GM21619 (cell line): ENCODE data around the gene CASZ1.

ENCODE experiments used
- ATAC-seq: cut with Tn5 transposase; IDR thresholded peaks from one replicate; pipeline ENCODE4 v1.9.1; 2021; ENCODE audit not compliant: unreplicated experiment

CASZ1 gene, protein sequence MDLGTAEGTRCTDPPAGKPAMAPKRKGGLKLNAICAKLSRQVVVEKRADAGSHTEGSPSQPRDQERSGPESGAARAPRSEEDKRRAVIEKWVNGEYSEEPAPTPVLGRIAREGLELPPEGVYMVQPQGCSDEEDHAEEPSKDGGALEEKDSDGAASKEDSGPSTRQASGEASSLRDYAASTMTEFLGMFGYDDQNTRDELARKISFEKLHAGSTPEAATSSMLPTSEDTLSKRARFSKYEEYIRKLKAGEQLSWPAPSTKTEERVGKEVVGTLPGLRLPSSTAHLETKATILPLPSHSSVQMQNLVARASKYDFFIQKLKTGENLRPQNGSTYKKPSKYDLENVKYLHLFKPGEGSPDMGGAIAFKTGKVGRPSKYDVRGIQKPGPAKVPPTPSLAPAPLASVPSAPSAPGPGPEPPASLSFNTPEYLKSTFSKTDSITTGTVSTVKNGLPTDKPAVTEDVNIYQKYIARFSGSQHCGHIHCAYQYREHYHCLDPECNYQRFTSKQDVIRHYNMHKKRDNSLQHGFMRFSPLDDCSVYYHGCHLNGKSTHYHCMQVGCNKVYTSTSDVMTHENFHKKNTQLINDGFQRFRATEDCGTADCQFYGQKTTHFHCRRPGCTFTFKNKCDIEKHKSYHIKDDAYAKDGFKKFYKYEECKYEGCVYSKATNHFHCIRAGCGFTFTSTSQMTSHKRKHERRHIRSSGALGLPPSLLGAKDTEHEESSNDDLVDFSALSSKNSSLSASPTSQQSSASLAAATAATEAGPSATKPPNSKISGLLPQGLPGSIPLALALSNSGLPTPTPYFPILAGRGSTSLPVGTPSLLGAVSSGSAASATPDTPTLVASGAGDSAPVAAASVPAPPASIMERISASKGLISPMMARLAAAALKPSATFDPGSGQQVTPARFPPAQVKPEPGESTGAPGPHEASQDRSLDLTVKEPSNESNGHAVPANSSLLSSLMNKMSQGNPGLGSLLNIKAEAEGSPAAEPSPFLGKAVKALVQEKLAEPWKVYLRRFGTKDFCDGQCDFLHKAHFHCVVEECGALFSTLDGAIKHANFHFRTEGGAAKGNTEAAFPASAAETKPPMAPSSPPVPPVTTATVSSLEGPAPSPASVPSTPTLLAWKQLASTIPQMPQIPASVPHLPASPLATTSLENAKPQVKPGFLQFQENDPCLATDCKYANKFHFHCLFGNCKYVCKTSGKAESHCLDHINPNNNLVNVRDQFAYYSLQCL (N-terminal part only)

DNA sequence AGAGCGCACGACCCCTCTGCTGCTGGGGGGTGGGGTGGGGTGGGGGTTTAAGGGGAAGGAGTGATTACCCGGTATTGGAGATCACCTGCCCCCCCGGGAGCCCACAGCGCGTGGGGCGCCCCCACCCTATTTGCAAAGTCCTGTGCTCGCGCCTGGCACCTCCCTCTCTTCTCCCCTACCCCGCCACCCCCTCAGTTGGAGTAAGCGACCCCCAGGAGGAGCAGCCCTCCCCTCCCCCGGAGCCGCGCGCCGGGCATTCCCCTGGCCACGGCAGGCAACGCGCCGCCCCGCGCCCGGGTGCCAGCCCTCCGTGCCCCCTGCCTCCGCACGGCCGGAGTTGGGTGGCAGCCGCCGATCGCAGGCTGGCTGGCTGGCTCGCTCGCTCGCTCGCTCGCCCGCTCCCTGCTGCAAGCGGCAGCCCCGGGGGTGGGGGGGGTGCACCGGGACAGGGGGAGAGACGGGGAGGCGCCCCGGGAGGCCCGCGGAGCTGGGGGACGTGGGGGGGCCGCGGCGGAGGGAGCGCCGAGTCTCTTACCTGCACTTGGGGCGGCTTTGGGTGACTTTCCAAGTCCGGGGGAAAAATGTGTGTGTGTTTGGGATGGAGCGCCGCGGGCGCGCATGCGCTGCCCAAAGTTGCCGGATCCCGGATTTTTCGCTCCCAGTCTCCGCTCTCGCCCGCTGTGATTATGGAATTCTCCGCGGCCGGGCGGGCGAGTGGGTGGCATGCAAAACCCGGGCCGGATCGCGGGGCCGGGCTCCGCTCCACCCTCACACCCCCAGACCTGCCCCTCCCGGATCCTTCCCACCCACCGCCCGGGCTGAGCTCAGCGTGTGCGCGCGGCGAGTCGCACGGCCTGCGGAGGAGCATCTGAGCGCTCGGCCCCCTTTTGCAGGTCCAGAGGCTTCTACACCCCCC lies at the start of gene CASZ1:
Gene CASZ1 (minus strand): TSS at position 618 of the 916 bp plus-strand sequence. CDS start 102,757 bp downstream, outside the sequence.
- no peak for ATAC-seq

DNA sequence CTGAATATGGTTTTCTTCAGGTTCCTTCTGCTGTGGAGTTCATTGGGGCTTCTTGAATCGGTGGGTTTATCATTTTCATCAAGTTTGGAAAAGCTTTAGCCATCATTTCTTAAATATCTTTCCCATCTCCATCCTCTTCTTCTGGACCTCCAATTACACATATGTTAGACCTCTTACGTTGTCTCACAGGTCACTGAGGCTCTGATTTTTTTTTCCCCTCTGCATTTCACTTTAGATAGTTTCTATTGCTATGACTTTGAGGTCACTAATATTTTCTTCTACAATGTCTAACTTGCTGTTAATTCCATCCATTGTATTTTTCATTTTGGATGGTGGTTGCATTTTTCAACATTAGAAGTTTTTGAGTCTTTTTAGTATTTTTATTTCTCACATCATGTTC lies 47.3 kb upstream of the CASZ1 start:
- no peak for ATAC-seq

DNA sequence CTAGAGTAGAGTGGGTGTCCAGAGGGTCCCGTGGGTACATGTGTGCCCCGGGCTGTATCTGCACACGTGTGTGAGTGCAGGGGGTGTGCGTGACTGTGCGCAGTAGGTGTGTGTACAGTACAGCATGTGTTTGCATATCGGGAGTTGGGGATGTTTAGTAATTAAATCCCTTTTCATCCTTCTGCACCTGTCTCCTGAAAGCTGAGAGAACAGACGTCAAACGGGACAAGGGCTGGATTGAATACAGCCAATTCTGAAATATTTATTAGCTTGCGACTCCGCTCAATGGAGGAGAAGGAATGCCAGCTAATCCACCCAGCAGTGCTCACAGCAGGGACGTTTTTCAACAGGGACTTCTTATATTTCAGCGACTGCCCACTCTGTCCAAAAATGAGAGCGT lies 44.7 kb upstream of the CASZ1 start:
- no peak for ATAC-seq

DNA sequence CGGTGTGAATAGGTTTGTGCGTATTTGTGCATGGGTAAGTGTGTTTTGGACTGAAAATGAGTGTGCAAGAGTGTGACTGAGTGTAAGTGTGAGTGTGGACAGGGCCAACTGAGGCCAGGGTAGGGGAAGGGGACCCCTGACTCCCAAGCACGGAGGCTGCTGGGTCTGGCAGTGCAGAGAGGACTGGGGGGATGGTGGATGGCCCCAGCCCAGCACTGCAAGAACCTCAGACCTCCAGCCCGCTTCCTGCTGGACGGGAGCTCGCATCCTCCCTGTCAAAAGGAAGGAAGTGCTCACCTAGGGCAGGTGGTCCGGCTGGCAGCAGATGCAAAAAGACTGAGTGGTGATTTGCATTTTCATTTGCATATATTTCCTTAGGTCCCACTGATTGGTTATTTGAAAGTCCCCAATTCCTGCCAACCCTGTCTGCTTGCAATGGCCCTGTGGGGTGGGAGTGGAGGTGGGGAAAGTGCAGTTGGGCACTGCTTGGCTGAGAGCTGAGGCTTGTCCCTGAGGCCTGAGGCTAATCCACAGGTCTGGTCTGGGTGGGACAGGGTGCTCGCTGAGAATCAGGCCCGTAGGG lies 42.8 kb upstream of the CASZ1 start:
- ATAC-seq: no peak

DNA sequence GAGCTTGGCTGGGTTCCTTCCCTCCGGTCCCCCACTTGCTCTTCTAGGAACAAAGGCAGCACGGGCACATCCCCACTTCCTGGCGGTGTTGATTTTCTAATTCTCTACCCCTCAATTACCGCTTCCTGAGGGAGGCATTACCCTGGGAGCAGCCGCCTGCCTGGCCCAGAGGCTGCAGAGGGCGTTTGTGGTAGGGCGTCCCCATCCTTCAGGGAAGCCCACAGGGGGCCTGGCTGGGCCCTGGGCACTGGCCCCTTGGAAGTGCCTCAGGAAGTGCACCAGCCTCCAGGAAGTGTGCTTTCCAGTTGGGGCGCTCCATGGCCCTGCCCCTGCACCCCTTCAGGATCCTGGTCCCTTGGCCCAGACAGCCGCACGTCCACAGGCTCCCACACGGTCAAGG lies 42.1 kb upstream of the CASZ1 start:
- ATAC-seq: no peak

DNA sequence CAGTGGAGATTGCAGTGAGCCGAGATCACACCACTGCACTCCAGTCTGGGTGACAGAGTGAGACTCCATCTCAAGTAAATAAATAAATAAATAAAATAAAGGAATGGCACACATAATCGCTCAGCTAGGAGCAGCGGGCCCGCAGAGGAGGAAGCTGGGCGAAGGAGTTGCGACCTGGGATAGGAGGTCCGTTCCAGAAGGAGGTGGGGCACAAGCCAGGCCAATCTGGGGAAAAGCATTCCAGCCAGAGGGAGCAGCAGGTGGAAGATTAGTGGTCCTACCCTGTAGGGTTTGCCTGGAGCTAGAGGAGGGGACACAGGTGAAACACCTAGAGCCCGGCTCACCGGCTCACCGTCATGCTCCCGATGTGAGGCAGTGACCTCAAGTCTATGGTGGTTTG lies 40.3 kb upstream of the CASZ1 start:
- no peak for ATAC-seq

DNA sequence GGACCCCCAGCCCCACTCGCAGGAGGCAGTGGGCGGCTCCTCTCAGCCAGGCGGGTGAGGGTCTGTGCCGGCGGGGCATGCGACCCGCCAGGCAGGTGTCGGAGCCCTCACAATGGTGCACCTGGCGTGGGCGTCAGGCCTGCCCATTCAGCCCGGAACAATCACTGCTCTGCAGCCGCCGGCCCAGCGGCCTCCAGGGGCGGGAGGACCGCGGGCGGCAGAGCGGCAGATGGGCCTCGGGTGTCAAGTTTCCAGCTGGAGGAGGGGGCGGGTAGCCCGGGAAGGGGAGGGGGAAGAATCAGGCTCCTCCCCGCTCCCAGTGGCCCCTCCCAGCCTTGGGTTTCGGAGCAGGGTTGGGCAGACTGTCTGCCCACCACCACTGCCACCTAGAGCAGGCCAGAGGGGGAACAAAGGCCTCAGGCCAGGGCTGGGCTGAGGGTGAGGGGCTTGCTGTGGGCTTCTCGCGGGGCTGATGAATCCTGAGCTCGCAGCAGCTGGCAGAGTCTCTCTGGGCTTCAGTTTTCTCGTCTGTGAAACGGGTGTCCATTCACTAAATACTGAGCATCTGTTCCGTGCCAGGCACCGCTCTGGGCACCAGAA lies 39.5 kb upstream of the CASZ1 start:
- ATAC-seq: no peak

DNA sequence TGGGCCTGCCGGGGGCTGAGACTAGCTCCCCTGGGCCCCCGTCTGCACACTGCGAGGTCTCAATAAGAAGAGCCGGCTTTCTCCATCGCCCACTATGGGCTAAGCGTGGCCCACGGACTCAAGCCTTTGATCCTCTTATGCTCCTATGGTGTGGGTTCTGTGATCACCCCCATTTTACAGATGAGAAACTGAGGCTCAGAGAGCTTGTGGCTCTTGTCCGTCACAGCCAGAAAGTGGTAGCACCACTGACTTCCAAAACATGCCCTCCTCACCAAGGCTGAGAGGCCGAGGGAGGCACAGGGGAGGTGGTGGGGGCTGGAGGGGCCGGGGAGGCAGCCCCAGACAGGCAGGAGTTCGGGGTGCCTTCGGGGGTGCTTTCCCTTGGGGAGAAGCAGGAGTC lies 39.0 kb upstream of the CASZ1 start:
- no peak for ATAC-seq

DNA sequence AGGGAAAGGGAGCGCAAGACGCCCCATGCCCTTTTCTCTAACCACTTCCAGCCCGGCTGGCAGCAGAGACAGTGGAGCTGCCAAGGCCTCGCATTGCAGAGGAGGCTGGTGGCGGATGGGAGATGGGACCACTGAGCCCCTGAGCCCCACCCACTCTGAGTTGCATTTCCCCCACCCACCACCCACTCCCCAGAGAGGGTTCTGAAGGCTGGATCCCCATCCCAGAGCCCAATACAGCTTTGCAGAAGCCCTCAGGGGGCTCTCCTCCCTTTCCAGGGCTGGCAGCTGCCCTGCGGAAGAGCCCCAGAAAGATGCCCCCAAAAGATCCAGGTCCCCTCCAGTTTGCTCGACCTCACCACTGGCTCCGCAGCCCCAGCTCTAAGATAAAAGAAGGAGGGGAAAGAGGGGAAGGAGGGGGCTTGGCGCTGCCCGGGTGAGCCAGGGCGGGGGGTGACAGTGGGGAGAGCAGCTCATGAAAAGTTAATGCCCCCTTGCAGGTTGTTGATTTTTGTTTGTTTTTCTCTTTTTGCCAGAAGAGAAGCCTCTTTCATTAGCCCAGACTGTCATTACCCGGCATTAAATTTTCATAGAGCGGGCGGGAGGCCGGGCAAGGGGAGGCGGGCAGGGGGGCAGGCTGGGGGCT lies 38.4 kb upstream of the CASZ1 start:
- ATAC-seq: no peak

DNA sequence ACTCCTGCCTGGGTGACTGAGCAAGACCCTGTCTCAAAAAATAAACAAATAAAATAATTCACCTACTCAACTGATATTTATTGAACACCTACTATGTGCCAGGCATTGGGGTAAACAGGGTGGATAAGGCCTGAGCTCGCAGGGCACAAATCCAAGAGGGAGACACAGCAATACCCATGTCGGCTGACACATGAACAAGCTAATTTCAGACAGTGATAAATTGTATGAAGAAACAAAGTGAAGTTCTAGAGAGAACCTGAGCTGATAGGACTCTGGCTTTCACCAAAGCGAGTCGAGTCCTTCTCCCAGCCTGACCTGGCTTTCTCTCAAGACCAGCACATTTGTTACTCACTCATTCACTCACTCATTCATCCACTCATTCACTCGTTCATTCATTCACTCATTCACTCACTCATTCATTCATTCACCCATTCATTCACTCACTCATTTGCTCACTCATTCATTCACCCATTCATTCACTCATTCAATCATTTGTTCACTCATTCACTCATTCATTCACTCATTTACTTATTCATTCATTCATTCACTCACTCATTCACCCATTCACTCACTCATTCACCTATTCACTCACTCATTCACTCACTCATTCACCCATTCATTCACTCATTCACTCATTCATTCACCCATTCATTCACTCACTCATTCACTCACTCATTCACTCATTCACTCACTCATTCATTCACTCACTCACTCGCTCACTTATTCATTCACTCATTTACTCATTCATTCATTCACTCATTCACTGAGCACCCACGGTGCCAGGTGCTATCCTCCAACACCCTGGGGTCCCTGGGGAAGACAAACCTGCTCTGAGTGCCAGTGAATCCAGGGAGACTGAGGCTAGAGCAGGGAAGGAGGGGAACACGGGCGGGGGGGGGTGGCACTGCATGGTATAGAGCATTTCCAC lies 37.4 kb upstream of the CASZ1 start:
- ATAC-seq: no peak

DNA sequence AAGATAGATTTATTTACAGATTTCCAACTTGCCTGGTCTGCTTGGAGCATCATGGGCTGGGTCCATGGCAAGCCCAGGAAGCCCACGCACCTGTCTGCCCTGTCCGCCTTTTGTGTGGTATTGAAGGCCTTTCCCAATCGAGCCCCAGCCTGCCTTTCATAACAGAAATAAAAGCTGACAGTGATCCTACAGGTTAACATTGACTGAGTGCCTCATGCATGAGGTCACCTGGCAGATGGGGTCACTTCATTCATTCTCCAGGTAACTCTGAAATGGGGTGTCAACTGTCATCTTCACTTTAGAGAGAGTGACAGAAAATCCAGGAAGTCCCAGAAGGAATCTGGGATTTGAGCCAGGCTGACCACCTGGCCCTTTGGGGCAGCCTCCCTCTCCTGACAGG lies 36.3 kb upstream of the CASZ1 start:
- no peak for ATAC-seq

DNA sequence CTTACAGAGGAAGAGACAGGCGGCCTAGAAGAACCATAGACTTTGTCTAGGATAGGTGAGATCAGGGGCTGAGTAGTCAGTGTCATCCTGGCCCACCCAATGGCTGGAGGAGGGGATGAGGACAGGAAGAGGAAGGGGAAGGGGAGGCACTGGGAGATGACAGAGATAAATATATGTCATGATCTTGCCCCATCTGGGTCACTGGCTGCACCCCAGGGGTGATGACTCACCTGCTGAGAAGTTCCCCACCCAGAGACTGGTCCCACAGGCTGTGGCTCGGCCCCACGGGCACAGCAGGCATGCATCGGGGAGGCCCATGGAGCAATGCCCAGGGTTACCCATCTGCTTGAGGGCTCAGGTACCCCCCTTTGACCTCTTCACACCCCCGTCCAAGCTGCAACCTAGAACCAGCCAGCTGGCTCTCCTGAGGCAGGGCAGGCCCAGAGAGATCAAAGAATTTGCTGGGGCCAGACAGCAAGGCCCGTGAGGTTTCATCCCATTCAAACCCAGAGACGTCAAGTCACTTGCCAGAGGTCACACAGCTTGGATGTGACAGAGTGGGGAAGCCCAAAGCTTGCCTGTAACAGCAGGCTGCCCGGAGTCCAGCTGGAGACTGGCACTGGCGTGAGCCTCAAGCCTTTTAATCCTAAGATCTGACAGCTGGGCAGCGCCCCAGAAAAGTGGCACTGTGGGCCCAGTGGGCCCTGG lies 34.7 kb upstream of the CASZ1 start:
- ATAC-seq: no peak

DNA sequence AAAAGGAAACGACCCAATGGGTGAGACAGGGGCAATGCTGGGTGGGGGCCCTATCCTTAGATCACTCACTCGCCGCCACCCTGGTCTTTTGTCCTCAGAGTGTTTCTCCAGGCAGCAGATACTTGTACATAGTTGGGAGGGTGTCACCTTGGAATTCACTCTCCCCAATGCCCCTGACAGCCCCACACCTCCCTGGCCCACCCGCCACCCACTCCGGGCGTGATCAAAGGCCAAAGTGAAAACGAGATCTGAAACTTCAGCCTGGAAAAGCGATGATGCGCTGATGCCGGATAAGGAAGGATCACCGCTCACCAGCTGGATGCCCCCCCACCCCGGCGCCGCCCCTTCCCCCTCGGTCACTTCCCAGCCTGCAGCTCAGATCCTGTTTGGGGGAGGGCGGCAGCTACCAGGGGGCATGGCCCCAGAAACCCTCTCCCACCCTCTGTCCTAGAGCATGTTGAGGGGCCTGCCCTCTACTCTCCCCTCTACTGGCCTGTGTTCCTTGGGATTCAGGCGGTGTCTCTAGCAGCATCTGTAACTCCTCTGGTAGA lies 33.6 kb upstream of the CASZ1 start:
- ATAC-seq: no peak

DNA sequence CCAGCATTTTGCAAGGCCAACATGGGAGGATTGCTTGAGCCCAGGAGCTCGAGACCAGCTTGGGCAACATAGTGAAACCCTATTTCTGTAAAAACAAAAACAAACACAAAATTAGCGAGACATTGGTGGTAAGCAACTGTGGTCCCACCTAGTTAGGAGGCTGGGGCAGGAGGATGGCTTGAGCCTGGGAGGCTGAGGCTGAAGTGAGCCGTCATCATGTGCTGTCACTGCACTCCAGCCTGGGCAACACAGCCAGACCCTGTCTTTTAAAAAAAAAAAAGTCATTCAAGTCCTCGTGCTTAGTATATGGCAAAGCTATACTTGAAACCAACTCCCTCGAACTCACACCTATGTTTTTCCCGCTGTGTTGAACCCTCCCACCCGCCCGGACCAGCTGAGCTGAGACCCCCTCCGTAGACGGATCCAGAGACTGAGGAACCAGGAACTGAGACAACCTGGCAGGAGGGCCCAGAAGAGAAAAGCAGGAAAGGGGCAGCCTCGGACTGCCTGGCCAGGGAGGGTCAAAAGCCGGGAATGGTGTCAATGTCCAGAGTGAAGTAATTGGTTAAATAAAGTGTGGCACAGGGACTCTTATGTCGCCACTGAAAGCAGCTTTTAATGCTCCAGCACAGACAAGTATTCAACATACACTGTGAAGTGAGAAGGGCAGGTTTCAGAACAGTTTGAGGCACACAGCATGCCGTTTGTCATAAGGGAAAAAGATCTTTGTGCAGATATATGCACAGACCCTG lies 32.8 kb upstream of the CASZ1 start:
- no peak for ATAC-seq

DNA sequence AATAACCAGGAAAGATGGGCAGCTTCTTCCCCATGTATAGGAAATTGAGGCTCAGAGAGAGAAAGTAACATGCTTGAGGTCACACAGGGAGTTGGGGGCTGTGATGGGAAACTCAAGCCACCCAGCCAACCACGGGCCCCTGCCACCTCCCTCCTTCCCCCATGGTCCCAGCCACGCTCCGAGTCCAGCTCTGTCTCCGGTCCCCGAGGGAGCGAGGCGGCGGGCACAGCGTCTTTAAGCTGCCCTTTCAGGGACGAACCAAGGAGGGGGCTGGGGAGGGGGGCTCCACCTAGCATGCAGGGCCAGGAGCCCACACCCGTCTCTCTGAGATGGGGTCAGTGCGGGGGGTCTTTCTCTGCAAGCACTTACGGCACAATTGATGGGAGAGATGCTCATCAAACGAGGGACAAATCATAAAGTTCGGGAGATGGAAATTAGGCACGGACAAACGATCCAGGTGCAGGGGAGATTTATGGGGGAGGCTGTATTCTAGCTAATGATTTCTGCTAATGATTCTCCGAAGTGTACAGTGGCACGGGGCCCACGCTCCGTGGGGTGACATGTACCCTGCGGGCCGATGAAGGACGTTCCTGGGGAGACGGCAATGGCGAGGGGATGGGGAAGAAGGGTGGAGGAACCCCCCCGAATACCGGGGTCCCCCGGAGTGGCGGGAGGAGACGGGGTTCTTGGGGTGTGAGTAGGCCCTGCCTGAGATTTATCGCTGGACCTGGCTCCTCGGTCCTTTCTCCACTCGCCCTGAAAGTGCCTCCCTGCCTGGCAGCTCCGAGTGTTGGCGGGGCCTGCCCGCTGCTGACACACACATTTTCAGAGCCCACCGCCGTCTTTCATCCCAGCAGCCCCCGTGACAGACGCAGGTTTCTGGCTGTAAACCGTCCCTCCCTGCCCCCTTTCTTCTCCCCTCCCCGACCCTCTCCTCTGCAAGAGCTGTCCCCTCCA lies 31.2 kb upstream of the CASZ1 start:
- ATAC-seq: no peak
